Chondrocyte (in vitro differentiated cells): ENCODE data around the gene DNAJB13. TPM values are rescaled to one million over a fixed set of nuclear protein-coding genes. Genes with fewer than 3 reads are reported as not detected.

ENCODE experiments used
- DNase-seq: peaks from one replicate; pipeline ENCODE4 v3.0.0; 2021; ENCODE audit warnings: mixed read lengths, low spot score
- H3K27ac Mint-ChIP-seq: one replicate; pipeline ENCODE4 v1.8.0; 2021; ENCODE audit warnings: mild to moderate bottlenecking, moderate library complexity, mixed read lengths; ENCODE audit not compliant: unreplicated experiment
- H3K27me3 Mint-ChIP-seq: 2 replicates; pipeline ENCODE4 v1.8.0; 2021; ENCODE audit warnings: low read depth, mixed read lengths
- H3K36me3 Mint-ChIP-seq: 2 replicates; pipeline ENCODE4 v1.8.0; 2021; ENCODE audit warnings: low read depth, mixed read lengths
- H3K4me1 Mint-ChIP-seq: 2 replicates; pipeline ENCODE4 v1.8.0; 2021; ENCODE audit warnings: low read depth, mild to moderate bottlenecking, mixed read lengths
- H3K4me3 Mint-ChIP-seq: one replicate; pipeline ENCODE4 v1.8.0; 2021; ENCODE audit warnings: mild to moderate bottlenecking, moderate library complexity, mixed read lengths; ENCODE audit not compliant: unreplicated experiment
- H3K9me3 Mint-ChIP-seq: 2 replicates; pipeline ENCODE4 v1.8.0; 2021; ENCODE audit warnings: low read depth, mixed read lengths
- total RNA-seq: library from RNA; stranded (reverse); gene quantifications from 3 replicates; pipeline ENCODE4 v1.2.1, GENCODE V29; 2021
- TF ChIP-seq, protein P1 (sequence below): fragments of 200-600 bp; sonication (generic); IDR thresholded peaks from 2 replicates; pipeline ENCODE4 v1.5.0; 2021; ENCODE audit warnings: antibody characterized with exemption, mild to moderate bottlenecking, moderate library complexity

Gene DNAJB13
- total RNA-seq, 1 donor from 2014 or later = not detected

DNA sequence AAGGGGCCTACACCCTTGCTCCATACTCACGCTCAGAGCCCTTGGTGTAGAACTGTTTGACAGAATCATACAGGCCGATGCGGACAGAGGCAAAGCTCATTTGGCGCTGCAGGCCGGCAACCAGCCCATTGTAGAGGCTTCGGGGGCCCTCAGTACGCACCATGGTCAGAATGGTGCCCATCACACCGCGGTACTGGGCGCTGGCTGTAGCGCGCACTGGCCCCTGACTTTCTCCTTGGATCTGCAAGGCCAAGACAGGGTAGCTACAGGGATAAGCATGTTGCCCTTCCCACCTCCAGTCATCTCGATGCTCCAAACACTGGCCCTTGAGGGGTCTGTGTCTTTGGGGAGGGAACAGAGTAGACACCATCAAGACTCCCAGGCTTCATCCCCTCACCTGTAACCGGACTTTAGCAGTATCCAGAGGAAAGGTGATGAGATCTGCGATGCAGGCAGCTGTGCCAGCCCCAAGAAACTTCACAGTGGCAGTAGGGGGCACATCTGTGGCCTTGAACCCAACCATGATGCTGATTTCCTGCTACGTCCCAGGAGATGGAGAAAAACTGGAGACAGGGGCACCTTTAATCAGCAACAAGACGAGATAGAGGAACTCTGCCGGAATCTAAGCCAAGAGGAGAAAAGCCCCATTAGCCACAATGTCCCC is 27.2 kb downstream of the DNAJB13 start:
- H3K27me3 Mint-ChIP-seq = no peaks in the 10 kb centered on the region
- TF ChIP-seq, protein P1, sequence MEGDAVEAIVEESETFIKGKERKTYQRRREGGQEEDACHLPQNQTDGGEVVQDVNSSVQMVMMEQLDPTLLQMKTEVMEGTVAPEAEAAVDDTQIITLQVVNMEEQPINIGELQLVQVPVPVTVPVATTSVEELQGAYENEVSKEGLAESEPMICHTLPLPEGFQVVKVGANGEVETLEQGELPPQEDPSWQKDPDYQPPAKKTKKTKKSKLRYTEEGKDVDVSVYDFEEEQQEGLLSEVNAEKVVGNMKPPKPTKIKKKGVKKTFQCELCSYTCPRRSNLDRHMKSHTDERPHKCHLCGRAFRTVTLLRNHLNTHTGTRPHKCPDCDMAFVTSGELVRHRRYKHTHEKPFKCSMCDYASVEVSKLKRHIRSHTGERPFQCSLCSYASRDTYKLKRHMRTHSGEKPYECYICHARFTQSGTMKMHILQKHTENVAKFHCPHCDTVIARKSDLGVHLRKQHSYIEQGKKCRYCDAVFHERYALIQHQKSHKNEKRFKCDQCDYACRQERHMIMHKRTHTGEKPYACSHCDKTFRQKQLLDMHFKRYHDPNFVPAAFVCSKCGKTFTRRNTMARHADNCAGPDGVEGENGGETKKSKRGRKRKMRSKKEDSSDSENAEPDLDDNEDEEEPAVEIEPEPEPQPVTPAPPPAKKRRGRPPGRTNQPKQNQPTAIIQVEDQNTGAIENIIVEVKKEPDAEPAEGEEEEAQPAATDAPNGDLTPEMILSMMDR = no peak
- H3K36me3 Mint-ChIP-seq = peaks cover 12% of the 10 kb centered on the region
- no peak overlapping the region for H3K27ac Mint-ChIP-seq
- H3K9me3 Mint-ChIP-seq = no peaks in the 10 kb centered on the region
- peak; percentile 69 for DNase-seq
- H3K4me1 Mint-ChIP-seq = peaks cover 40% of the 10 kb centered on the region
- H3K4me3 Mint-ChIP-seq = no peak overlapping the region

DNA sequence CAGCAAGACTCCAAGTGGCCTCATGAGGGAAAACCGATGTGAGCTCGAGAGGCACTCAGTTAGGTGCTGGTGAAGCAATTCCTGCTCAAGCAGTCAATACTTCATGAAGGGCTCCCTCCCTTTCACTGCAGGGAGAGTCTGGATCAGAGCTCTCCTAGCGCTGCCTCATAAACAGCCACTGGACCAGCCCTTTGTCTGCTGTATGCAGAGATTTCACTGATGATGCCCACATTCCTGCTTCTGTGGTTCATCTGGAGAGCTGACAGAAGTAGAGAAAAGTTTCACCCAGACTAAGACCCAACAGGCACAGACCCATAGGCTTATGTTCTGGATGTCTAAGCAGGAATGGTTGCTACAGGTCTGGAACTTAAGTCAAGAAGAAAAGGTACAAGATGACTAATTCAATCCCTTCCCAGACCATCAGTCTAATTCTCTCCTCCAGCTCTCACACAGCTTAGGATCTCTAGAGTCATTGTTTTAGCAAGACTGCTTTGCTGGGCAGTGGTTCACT is 27.8 kb downstream of the DNAJB13 start:
- DNase-seq = peak; percentile 14
- TF ChIP-seq, protein P1 = no peak
- Mint-ChIP-seq H3K27me3 (no peaks in the 10 kb centered on the region), H3K9me3 (no peaks in the 10 kb centered on the region), H3K27ac (no peak overlapping the region), H3K4me3 (no peak overlapping the region), H3K4me1 (peaks cover 44% of the 10 kb centered on the region), H3K36me3 (peaks cover 12% of the 10 kb centered on the region)

DNA sequence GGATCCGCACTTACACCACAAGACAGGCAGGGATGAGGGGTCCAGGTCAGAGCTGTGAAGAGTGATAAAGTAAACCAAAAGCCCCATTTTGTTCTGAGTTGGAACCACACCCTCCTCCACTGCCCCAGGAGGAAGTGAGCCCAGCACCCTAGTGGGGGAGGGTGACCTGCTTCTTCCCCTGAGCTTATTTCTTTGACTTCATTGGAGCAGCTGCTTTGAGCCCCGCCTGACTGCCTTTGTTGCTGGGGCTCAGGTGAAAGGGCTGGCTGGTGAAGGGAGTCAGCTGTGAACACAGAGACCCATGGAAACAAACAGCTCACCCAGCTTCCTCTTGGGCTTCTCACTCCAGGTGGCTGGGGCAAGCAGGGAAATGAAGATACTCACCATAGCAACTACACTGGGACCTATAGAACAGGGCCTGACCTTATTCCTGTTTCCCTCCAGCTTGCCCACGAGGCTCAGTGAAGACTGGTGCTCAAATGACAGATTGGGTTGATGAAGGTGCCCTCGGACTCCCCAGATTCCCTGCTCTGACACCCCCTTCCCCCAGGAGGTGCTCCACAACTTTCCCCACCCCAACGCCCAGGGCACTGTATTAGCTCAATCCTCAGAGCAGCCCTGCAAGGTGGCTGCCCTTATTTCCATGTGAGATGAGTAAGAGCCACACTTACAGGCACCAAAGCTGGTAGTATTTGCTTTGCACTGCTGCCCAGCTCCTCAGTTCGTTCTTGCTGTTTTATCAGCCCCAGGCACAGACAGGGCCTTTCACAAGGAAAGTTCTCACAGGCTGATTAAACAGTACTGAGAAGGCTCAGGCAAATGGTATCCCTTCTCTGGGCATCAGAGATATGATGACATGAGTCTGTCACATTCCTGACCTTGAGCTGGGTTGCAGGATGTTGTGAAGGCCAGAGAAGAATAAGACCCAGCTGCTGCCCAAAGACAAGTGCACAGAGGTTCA is 29.5 kb downstream of the DNAJB13 start:
- no peaks in the 10 kb centered on the region for H3K27me3 Mint-ChIP-seq

DNA sequence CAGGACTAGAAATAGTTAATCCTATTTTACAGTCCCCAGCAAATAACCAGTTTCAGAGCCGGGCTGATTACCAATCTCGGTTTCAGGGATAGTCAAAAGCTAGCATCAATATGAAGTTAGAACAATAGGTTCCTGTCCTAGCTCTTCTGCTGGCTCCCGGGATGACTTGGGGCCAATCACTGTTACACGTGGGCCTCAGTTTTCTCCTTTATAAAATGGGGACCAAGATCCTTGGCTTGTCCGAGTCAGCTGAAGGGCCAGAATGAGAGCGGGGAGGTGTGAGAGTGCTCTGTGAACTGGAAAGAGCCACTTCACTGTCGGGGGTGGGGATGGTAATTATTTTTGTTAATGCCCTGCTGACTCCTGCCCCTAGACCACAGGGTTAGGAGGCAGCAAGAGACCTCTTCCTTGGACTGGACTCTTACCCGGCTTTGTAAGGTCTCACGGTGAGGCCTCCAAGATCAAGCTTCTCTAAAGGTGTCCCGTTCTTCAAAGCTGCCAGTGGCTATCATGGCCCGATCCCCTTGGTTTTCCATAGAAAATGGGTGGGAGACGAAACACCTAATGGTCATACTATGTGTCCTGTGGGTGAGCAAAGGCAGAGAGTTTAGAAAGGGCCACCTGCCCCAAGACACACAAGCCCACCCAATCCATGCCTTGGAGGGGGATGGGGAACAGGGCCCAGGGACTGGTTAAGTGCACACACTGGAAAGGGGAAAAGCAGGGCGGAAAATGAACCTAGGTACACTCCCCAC is 30.4 kb downstream of the DNAJB13 start:
- peak; percentile 25 for DNase-seq
- H3K27ac Mint-ChIP-seq = no peak overlapping the region
- TF ChIP-seq, protein P1 = no peak
- peaks cover 6% of the 10 kb centered on the region for H3K36me3 Mint-ChIP-seq
- H3K27me3 Mint-ChIP-seq = no peaks in the 10 kb centered on the region
- no peaks in the 10 kb centered on the region for H3K9me3 Mint-ChIP-seq
- peak overlapping the region; percentile 95 for H3K4me3 Mint-ChIP-seq
- H3K4me1 Mint-ChIP-seq = peaks cover 39% of the 10 kb centered on the region

More for the DNA sequence above, 29.5 kb downstream of the DNAJB13 start:
- Mint-ChIP-seq H3K36me3 (peaks cover 8% of the 10 kb centered on the region), H3K9me3 (no peaks in the 10 kb centered on the region), H3K27ac (no peak overlapping the region), H3K4me3 (no peak overlapping the region), H3K4me1 (peaks cover 39% of the 10 kb centered on the region)
- peak; percentile 42 for DNase-seq
- TF ChIP-seq, protein P1 = no peak
